TTC549 (cell line): Measurements from ENCODE around the gene ZNF557.

Experiments used
- FAIRE-seq: peaks from 2 replicates; lab custom pipeline; 2012; peaks lifted over from hg19 to GRCh38; lab: Jason Lieb, UNC

Gene ZNF557

GRCh38 chr19:7130043-7130442, 60.5 kb downstream of the ZNF557 start:
- no peak for FAIRE-seq

- FAIRE-seq: no peak
Measured at GRCh38 chr19:7132054-7132453, 62.6 kb downstream of the ZNF557 start.

GRCh38 chr19:7137120-7137519, 67.6 kb downstream of the ZNF557 start:
- no peak for FAIRE-seq
